ENCODE results near the gene PTCH2. TPM values are rescaled to one million over a fixed set of nuclear protein-coding genes. Genes with fewer than 3 reads are reported as not detected.
"Not testable (repeated sequence)": the region's sequence is repeated elsewhere in the genome, so short reads cannot be mapped to it uniquely, and the experiment has no call there.

PTCH2 gene
- total RNA-seq, 2 donors from 2014 or later, result 0.64 to 1.1 TPM

DNA sequence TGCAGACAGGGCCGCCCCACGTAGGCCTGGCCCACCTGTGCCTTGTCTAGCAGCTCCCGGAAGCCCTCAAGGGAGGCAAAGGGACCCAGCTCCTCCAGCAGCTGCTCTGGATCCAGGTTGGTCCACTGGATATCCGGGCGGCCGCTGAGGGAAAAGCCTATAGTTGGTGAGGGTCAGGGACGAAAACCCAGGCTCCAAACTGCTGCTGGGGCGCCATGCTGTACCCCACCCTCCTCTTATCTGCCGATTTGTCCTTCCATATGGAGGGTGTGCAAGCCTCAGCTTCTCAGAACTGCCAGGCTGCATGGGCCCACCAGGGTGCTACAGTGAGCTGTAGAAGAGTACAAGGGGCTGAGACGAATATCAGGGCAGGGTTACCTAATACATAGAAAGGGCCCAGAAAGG, 12.2 kb downstream of the PTCH2 start:
- Mint-ChIP-seq H3K4me3 (no peak overlapping the region), H3K9me3 (no peaks in the 10 kb centered on the region), H3K4me1 (peaks cover 12% of the 10 kb centered on the region), H3K36me3 (ENCODE audit: low read depth) (no peaks in the 10 kb centered on the region), H3K27ac (no peak overlapping the region), H3K27me3 (no peaks in the 10 kb centered on the region)
- ATAC-seq (replicated peaks), result no peak

DNA sequence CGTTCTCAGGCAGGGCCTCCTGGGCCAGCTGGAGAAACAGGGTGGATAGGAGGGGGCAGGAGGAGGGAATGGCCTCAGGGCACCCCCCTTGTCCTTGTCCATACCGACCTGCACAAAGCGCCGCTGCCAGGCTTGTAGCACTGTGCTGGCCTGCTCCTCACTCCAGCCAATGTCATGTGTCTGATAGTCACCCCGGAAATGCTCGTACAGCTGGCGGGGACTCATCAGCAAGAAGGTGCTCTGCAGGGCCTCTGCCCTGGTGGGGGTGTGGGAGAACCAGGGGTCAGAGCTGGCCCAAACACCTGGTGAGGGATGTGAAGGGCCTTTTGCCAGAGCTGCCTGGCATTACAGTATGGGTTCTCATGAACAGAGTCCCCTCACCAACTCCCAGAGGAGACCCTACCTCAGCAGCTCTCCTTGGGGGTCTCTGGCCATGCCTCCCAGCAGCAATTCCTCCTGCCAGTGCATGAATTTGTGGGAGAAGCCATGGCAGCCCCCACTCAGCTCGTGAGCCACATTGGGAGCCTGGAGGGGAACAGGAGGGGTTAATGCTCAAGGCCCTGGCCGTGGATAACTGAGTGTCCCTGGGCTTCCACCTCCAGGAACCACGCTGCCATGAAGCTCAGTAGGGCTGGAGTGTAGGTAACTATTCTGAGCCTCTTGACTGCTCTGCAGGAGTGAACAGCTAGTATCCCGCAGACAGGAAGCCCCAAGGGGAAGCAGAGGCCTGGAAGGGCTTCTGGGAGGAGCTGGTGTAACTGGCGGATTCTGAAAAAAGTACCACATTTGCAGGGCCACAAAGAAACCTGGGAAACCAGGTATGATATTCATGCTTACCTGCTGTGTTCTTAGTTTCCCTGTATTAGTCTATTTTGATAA, 13.3 kb downstream of the PTCH2 start:
- H3K27ac Mint-ChIP-seq, result no peak overlapping the region

GRCh38 chr1:44828841-44829440, 14.1 kb downstream of the PTCH2 start:
- no peak for ATAC-seq (replicated peaks)
- H3K27me3 Mint-ChIP-seq, result no peaks in the 10 kb centered on the region
- H3K36me3 Mint-ChIP-seq (ENCODE audit: low read depth), result no peaks in the 10 kb centered on the region
- no peak overlapping the region for H3K27ac Mint-ChIP-seq
- no peak overlapping the region for H3K4me3 Mint-ChIP-seq
- no peaks in the 10 kb centered on the region for H3K4me1 Mint-ChIP-seq
- H3K9me3 Mint-ChIP-seq, result no peaks in the 10 kb centered on the region

More for the DNA sequence above, 13.3 kb downstream of the PTCH2 start:
- Mint-ChIP-seq H3K9me3 (no peaks in the 10 kb centered on the region), H3K36me3 (ENCODE audit: low read depth) (no peaks in the 10 kb centered on the region), H3K4me1 (peaks cover 6% of the 10 kb centered on the region), H3K4me3 (no peak overlapping the region), H3K27me3 (no peaks in the 10 kb centered on the region)
- ATAC-seq (replicated peaks), result no peak

GRCh38 chr1:44828003-44828651, 14.9 kb downstream of the PTCH2 start:
- Mint-ChIP-seq H3K36me3 (ENCODE audit: low read depth) (no peaks in the 10 kb centered on the region), H3K27ac (peak overlapping the region; percentile 39), H3K4me3 (no peak overlapping the region), H3K4me1 (no peaks in the 10 kb centered on the region), H3K9me3 (no peaks in the 10 kb centered on the region), H3K27me3 (no peaks in the 10 kb centered on the region)
- no peak for ATAC-seq (replicated peaks)

DNA sequence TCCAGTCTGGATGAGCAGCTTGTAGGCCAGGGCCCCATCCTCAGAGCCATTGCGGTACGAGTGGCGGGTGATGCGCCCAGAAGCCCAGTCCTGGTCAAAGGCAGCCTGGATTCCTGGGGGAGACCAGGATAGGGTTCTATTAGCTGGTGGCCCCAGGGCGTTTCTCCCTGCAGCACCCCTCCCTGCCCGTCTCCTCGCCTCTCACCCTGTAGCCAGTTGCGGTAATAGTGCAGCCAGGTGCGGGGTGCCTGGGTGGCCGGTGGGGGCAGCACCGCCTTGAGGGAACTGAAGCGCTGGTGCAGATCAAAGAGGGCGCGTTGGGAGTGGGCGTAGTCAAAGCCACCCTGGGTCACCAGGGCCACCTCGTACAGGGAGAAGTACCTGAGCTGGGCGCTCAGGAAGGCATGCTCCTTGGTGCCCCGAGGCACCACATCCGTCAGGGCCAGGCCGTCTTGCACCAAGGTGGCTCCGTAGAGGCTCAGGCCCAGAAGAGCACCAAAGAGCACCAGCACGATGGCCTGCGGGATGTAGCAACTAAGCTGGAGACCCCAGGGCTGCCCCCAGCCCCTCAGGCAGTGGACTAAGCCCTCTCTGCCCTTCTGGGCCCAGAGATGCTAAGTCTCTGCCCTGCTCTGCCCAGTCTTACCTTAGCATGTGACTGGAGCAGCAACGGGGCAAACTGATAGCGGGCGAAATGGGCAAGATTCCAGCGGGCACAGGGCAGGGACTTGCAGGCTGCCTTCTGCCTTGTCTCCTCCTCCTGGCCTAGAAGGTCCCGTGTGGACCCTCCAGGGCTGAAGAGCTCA, 15.7 kb downstream of the PTCH2 start:
- Mint-ChIP-seq H3K4me1 (no peaks in the 10 kb centered on the region), H3K27me3 (no peaks in the 10 kb centered on the region), H3K9me3 (no peaks in the 10 kb centered on the region), H3K36me3 (ENCODE audit: low read depth) (no peaks in the 10 kb centered on the region), H3K27ac (peak overlapping the region; percentile 39), H3K4me3 (no peak overlapping the region)
- ATAC-seq (replicated peaks), result no peak

DNA sequence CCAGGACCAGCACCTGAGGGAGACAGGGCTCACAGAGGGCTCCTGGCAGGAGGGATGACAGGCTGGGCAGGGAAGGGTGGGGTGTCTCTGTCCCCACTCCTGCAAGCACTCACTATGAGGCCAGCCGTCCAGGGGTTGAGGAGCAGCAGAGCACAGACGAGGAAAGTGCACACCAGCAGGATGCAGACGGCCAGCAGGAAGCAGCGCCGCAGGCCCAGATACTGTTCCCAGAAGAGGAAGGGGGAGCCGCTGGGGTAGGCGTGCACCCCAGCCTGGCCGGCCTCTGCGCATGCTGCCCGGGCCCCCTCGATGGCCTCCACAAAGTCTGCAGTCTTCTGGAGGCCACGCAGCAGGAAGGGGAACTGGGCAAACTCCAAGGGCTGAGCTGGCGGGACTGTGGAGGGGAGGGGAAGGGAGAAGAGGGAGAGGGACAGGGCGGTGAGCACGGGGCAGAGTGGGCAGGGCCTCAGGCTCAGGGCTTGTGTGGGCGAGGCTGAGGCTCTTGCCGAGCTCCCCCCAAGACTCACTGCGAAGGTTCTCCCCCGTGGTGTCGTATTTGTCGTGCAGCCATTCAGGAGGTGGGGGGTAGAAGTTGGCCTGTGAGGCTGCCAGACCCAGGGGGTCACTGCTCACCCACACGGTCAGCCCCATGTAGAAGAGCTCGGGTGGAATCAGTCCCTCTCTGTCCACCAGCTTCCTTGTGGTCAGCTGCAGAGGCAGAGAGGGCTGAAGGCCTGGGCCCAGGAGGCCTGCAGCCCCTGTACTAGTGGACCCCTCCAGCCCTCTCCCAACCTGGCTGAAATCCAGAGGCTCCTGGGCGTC, 16.5 kb downstream of the PTCH2 start:
- H3K4me1 Mint-ChIP-seq, result no peaks in the 10 kb centered on the region

GRCh38 chr1:44824392-44824791, 18.7 kb downstream of the PTCH2 start:
- H3K9me3 Mint-ChIP-seq; H3K4me3 Mint-ChIP-seq; H3K27me3 Mint-ChIP-seq; H3K27ac Mint-ChIP-seq; ATAC-seq (replicated peaks): not testable (repeated sequence)
- H3K4me1 Mint-ChIP-seq, result peaks cover 15% of the 10 kb centered on the region
- H3K36me3 Mint-ChIP-seq (ENCODE audit: low read depth), result peaks cover 10% of the 10 kb centered on the region

More for the DNA sequence above, 16.5 kb downstream of the PTCH2 start:
- H3K27me3 Mint-ChIP-seq, result no peaks in the 10 kb centered on the region
- no peak overlapping the region for H3K4me3 Mint-ChIP-seq
- H3K9me3 Mint-ChIP-seq, result no peaks in the 10 kb centered on the region
- no peak overlapping the region for H3K27ac Mint-ChIP-seq
- no peaks in the 10 kb centered on the region for H3K36me3 Mint-ChIP-seq (ENCODE audit: low read depth)
- no peak for ATAC-seq (replicated peaks)

DNA sequence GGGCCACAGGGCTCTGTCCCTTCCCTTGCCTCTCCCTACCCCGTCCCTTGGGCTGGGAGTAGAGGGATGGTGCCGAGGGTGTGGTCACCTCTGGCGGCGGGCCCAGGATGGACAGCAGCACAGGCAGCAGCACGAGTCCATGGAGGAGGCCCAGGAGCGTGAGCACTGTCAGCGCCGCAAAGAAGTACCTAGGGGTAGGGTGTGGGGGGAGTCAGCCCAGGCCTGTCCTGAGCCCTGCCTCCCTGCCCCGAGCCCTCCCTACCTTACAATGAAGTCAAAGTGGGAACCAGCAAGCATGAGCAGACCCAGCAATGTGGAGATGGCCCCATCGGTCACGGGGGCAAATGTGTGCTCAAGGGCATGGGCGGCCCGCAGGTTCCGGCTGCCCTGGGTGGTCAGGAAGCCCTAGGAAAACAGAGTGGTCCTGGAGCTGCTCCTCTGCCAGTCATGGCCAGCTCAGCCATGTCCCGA, 20.0 kb downstream of the PTCH2 start:
- Mint-ChIP-seq H3K9me3 (no peaks in the 10 kb centered on the region), H3K4me3 (no peak overlapping the region), H3K36me3 (ENCODE audit: low read depth) (peaks cover 16% of the 10 kb centered on the region), H3K27me3 (no peaks in the 10 kb centered on the region), H3K27ac (no peak overlapping the region), H3K4me1 (peaks cover 21% of the 10 kb centered on the region)
- no peak for ATAC-seq (replicated peaks)

DNA sequence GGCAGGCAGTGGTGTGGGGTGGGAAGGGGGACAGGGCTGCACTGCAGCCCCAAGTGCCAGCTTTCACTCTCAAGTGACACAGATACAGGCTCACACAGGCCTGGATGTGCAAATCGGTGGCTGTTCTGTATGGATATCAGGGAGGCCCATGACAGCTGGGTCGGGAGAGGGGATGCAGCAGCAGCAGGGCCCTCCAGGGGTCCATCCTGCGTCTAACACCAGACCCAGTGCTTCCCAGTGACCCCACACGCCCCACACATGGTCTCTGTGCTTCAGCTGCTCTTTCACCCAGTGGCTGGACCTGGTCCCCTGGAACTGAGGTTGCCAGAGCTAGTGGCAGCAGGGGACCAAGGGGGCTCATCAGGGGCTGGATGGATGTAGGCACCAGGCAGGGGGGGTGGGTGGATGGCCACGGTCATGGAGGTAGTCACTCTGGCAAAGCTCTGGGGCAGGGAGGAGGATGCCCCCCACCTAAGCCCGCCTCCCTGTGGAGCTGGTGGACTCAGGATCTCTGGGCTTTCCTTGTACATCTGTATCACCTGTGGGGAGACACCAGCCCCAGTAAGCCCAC, 20.8 kb downstream of the PTCH2 start:
- H3K4me3 Mint-ChIP-seq, result no peak overlapping the region
- no peak overlapping the region for H3K27ac Mint-ChIP-seq
- no peaks in the 10 kb centered on the region for H3K9me3 Mint-ChIP-seq
- no peaks in the 10 kb centered on the region for H3K27me3 Mint-ChIP-seq
- peaks cover 27% of the 10 kb centered on the region for H3K4me1 Mint-ChIP-seq
- H3K36me3 Mint-ChIP-seq (ENCODE audit: low read depth), result peaks cover 18% of the 10 kb centered on the region
- no peak for ATAC-seq (replicated peaks)

- H3K27me3 Mint-ChIP-seq, result no peaks in the 10 kb centered on the region
- no peak for ATAC-seq (replicated peaks)
- peak overlapping the region; percentile 100 for H3K27ac Mint-ChIP-seq
- H3K4me3 Mint-ChIP-seq, result peak overlapping the region; percentile 88
- no peaks in the 10 kb centered on the region for H3K9me3 Mint-ChIP-seq
- H3K36me3 Mint-ChIP-seq (ENCODE audit: low read depth), result peaks cover 18% of the 10 kb centered on the region
- peaks cover 27% of the 10 kb centered on the region for H3K4me1 Mint-ChIP-seq
Measured at GRCh38 chr1:44821240-44821715, 21.8 kb downstream of the PTCH2 start.

- Mint-ChIP-seq H3K27ac (peak overlapping the region; percentile 100), H3K4me3 (peak overlapping the region; percentile 88), H3K27me3 (no peaks in the 10 kb centered on the region), H3K36me3 (ENCODE audit: low read depth) (peaks cover 22% of the 10 kb centered on the region), H3K4me1 (peaks cover 27% of the 10 kb centered on the region), H3K9me3 (no peaks in the 10 kb centered on the region)
- ATAC-seq (replicated peaks), result no peak
Measured at GRCh38 chr1:44820328-44821239, 22.5 kb downstream of the PTCH2 start.

GRCh38 chr1:44819608-44820327, 23.3 kb downstream of the PTCH2 start:
- H3K36me3 Mint-ChIP-seq (ENCODE audit: low read depth), result peaks cover 31% of the 10 kb centered on the region
- no peaks in the 10 kb centered on the region for H3K9me3 Mint-ChIP-seq
- H3K4me3 Mint-ChIP-seq, result peak overlapping the region; percentile 88
- peak overlapping the region; percentile 100 for H3K27ac Mint-ChIP-seq
- H3K27me3 Mint-ChIP-seq, result no peaks in the 10 kb centered on the region
- ATAC-seq (replicated peaks), result peak; percentile 87
- H3K4me1 Mint-ChIP-seq, result peaks cover 33% of the 10 kb centered on the region

All from activated T-helper 17 cell treated with anti-CD3 and anti-CD28 coated beads, Interleukin-2, amount 50 U/mL, for 72 hours (primary cell).